Activated T-helper 9 cell treated with anti-CD3 and anti-CD28 coated beads, Interleukin-2, amount 50 U/mL, for 16 hours (primary cell): Measurements from ENCODE around the gene GLCCI1.
"Not testable (repeated sequence)": the region's sequence is repeated elsewhere in the genome, so short reads cannot be mapped to it uniquely, and the experiment has no call there.

Experiments
- DNase-seq: peaks from one replicate; pipeline ENCODE4 v3.0.0-alpha.2; 2020; ENCODE audit warnings: low read depth

Gene GLCCI1

DNA sequence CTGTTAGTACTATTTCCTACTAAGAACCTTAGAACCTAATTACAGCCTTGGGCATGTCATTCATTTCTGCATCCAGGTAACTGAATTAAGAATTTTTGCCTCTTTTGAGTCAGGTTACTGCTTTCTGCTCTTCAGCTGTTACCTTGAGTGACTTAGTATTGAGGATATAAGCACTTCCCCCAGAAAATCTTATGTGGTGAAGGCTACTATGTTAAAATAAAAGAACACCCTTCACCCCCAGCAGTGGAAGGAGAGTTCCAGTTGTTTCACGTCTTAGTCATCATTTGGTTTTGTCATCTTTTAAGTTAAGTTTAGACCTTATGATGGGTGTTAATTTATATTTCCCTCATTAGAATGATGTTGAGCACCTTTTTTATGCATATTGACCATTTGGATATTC lies 82.8 kb downstream of the GLCCI1 start:
- no peak for DNase-seq

DNA sequence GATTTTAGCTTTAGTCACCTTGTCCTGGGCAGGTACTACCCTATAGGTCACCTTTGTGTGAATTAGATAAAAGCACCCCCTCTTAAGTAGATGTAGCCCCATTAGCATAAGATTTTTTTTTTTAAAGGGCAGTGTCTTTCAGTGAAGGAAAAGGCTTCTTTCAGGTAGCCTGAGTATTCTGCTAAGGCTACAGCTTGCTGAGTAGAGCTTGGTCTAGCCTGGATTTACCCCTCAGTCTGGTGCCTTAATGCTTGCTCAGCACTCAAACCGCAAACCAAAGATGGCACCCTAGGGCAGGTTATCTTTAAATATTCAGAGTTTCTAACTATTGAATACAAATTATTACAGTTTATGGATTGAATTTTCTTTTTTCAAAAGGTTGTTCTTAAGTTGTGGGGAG lies 83.4 kb downstream of the GLCCI1 start:
- DNase-seq: no peak

DNA sequence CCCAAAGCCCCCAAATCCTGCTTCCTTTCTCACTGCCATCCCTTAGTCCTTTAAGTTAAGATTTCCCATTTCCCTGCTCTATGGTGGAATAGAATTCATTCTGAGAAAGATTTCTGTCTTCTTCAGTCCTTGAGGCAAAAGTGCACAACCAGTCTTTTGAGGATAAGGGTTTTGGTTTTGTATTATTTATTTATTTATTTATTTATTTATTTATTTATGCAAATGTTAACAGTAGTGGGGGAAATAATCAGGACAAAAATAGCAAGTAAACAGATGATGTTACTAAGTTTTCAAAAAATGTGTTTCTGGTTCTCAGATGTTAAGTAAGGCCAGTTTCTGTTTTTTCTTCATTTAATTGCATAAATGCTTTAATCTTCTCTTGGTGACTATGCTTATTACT lies 84.2 kb downstream of the GLCCI1 start:
- no peak for DNase-seq

DNA sequence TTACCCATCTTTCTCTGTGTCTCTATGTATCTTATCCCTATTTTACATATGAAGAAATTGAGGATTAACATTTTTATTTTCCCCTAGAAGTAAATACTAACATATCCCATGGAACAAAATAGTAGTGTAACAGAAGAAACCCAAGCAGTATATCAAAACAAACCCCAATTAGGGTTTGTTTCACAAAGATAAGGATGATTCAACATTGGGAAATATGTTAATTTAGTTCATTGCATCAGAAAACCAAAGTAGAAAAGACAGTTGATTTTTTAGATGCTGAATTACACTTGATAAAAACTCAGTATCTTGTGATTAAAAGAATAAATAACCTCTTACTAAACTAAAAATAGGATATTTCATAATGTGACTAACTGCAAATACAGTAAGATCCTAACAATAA lies 87.8 kb downstream of the GLCCI1 start:
- DNase-seq: no peak

DNA sequence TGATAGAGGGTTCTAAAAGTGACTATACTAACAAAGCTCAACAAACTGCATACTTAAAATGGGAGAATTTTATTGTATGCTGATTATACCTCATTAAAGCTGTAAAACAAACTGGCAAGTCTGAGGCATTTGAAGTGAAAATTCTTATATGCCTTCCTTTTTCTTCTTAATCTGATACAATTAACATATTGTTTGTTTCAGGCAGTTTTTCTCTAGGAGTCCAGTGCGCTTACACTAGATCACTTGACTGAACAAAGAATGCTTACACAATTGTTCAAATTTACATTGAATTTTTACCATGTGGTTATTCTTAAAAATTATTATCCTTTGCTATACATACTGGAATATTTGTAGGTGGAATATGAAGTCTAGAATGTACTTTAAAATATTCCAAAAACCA lies 89.0 kb downstream of the GLCCI1 start:
- DNase-seq: no peak

DNA sequence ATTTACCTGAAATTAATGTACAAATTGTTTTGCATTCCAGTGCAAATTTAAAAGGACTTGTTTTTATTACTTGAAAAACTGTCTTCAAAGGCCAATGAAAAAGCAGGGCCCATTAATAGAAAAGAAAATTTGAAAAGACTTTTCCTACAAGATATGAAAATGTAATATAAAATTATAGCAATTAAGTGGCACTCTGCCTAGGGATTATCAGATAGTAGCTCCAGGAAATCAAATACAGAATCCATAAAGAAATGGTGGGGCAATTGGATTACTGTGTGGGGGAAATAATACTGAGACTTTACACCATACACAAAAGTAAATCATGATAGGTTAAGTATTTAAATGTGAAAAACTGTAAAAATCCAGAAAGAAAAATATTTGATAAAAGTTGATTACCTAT lies 89.7 kb downstream of the GLCCI1 start:
- DNase-seq: no peak

DNA sequence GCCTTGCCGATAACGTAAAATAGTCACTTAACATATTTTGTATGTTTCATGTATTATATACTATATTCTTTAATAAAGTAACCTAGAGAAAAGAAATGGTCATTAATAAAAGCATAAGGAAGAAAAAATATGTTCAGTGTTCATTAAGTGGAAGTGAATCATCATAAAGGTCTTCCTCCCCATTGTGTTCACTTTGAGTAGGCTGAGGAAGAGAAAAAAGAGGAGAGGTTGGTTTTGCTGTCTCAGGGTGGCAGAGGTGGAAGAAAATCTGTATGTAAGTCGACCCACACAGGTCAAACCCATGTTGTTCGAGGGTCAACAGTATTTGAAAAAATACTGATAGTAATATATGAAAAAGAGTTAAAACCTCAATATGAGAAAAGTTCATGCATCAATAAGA lies 90.3 kb downstream of the GLCCI1 start:
- DNase-seq: no peak

DNA sequence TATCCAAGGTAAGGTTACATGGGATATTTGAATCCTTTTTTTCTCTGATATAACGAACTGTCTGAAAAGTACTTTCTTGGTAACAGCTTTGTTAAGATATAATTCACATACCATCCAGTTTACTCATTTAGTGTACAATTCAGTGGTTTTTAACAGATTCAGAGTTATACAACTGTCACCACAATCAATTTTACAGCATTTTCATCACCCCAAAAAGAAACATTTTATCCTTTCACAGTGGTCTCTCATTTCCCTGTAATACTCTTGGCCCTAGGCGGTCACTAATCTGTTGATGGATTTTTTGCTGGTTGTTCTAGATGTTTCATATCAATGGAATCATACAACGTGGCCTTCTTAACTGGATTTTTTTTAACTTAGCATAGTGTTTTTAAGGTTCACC lies 91.6 kb downstream of the GLCCI1 start:
- no peak for DNase-seq

DNA sequence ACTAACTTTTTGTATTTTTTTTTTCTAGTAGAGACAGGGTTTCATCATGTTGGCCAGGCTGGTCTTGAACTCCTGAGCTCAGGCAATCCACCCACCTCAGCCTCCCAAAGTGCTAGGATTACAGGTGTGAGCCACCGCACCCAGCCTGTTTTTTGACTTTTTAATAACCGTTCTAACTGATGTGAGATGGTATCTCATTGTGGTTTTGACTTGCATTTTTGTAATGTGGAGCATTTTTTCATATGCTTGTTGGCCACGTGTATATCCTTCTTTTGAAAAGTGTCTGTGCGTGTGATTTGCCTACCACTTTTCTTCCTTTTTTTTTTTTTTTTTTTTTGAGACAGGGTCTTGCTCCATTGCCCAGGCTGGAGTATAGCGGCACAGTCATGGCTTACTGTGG lies 94.7 kb downstream of the GLCCI1 start:
- not testable (repeated sequence) for DNase-seq

DNA sequence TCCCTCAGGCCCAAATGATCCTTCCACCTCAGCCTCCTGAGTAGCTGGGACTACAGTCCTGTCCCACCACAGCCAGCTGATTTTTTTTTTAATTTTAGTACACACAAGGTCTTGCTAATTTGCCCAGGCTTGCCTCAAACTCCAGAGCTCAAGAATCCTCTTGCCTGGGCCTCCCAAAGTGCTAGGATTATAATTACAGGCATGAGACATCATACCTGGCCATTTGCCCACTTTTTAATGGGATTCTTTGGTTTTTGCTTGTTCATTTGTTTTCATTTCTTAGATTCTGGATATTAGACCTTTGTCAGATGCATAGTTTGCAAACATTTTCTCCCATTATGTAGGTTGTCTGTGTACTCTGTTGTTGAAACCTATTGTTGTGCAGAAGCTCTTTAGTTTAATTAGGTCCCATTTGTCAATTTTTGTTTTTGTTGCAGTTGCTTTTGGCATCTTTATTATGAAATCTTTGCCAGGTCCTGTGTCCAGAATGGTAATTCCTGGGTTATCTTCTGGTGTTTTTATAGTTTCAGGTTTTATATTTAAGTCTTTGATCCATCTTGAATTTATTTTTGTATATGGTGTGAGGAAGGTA lies 95.2 kb downstream of the GLCCI1 start:
- no peak for DNase-seq

DNA sequence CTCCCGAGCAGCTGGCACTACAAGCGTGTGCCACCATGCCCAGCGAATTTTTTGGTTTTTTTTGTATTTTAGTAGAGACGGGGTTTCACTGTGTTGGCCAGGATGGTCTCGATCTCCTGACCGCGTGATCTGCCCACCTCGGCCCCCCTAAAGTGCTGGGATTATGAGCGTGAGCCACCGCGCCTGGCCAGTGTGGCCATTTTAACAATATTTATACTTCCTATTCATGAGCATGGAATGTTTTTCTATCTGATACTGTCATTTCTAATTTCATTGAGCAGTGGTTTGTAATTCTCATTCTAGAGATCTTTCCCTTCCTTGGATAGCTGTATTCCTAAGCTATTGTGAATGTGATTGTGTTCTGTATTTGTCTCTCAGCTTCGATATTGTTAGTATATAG lies 96.2 kb downstream of the GLCCI1 start:
- no peak for DNase-seq

DNA sequence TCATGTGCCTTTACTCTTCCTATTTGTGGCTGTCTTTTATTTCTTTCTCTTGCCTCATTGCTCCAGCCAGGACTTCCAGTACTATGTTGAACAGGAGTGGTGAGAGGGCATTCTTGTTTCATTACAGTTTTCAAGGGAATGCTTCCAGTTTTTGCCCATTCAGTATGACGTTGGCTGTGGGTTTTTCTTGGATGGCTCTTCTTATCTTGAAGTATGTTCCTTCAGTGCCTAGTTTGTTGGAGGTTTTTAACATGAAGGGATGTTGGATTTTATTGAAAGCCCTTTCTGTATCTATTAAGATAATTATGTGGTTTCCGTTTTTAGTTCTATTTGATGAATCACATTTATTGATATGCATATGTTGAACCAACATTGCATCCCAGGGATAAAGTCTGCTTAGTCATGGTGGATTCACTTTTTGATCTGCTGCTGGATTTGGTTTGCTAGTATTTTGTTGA lies 96.8 kb downstream of the GLCCI1 start:
- no peak for DNase-seq

DNA sequence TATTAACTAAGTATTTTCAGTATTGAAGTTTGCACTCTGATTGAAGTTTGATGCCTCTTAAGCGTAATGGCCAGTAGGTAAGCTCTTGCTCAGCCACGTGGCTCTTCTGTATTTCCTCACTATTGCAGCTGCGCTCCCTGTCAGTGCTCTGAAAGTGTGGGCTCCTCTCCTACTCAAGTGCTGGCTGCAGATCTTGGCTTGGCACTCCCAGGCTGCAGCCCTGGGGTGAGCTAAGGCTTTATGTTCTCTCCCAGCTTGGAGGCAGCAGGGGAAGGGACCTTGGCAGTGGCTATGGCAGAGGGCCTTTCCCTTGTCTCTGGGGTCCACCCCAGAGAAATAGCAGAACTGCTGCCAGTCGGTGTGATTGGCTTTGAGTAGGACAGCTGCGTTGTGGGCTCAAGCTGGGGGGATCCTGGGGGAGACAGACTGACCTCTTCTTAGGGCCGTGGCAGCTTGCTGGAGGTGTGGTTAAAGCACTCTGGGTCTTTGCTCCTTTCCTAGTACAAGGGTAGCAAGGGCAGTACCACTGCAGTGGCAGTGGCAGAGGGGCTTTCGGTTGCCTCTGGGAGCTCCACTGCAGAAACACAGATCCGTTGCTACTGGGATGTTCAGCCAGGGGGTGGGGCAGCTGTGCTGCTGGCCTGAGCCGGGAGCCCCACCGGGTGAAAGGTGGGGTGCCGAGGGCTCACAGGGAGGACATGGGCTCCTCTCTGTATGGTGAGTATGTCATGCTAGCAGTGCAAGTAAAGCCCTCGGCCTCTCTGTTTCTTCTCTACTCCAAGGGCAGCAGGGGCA lies 100.5 kb downstream of the GLCCI1 start:
- DNase-seq: no peak

DNA sequence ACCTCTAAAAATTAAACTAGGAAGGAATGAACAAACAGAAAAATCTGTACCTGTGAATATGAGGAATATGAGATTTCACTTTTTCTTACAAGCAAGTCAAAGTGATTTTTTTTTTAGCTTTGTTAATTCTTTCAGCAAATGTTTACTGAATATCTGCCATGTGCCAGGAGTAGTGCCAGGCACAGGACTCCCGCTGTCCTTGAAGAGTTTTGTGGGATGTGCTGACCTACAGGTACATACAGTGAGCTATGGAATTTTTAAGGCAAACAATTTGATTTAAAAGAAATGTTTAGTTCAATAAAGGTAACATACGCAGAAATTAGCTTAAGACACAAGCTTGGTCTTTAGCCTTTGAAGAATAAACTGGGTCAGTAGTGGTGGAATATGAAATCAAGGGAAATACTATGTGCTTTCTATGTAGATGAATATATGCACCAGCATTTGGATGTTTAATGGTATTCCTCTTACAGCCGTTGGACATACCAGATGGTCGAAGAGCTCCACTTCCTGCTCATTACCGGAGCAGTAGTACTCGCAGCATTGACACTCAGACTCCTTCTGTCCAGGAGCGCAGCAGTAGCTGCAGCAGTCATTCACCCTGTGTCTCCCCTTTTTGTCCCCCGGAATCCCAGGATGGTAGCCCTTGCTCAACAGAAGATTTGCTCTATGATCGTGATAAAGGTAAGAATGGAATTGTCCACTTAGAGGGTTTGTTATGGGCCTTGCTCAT lies 102.0 kb downstream of the GLCCI1 start:
- no peak for DNase-seq

DNA sequence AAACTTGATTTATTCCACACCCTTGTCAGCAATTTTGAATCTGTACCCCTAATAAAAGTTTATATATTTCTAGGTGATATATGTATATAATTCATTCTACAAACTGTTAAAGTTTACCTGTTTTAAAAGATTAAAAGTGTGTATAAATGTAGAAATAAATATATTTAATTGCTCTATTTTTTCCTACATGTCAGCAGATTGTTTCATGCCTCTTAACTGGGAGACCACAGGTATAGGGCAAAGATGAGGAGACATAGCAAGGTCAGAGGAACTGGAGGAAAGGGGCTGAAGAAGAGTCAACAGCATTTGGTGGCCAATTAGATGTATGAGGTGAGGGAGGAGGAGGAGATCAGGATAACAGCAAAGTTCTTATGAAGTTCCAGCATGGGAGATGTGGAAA lies 109.8 kb downstream of the GLCCI1 start:
- DNase-seq: no peak

DNA sequence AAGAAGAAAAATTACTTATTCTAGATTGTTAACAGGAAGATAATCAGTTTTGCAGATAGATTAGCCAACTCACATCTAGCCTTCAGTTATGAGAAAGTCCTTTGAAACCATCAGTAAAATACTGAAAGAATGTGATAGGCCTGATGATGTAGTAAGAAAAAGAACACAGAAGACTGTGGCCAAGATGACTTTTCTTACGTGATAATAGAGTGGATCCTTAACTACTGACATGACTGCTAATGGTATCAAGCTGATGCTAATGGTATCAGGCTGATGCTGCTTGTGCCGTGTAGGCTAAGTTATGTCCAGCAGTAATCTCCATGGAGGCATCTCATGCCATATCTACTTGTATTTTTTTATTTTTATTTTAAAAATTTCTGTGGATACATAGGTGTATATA lies 114.2 kb downstream of the GLCCI1 start:
- no peak for DNase-seq

DNA sequence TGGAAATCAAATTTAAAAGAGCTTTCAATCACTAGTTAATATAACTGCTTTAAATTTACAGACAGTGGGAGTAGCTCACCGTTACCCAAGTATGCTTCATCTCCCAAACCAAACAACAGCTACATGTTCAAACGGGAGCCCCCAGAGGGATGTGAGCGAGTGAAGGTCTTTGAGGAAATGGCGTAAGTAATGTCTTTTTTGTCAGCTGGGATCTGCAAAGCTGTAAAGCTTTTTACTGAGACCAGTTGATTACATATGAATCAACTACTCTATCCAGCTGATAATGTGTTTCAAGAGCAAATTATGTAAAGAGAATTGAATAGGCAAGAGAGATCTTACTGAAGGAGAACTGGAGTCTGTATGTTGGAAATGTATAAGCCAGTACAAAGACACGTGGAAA lies 116.2 kb downstream of the GLCCI1 start:
- DNase-seq: no peak

DNA sequence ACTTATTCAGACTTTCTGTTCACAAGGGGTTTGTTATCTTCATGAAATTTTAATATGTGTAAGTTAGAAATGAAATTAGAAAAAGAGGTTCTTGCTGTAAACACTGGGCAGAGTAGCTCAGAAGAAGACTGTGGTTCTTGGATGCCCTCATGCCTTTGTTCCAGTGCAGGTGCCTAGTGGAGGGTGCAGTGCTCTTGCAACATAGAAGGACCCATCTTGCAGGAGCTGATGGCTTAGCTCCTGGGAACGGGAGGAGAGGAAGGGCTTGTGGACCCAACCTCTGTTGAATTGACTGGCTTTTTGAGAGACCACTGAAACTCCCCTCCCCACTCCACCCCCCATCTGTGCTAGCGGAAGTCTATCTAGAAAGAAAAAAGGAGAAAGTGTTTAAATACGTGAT lies 116.8 kb downstream of the GLCCI1 start:
- no peak for DNase-seq

DNA sequence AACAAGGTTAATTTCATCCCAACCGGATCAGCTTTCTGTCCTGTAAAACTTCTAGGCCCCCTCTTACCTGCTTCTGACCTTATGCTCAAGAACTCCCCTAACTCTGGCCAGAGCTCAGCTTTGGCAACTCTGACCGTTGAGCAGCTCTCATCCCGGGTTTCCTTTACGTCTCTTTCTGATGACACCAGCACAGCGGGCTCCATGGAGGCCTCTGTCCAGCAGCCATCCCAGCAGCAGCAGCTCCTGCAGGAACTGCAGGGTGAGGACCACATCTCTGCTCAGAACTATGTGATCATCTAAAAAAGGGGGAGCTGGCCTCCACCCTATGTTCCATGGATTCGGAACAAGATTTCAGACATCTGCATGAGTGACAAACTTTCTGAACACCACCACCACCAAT lies 117.6 kb downstream of the GLCCI1 start:
- no peak for DNase-seq

DNA sequence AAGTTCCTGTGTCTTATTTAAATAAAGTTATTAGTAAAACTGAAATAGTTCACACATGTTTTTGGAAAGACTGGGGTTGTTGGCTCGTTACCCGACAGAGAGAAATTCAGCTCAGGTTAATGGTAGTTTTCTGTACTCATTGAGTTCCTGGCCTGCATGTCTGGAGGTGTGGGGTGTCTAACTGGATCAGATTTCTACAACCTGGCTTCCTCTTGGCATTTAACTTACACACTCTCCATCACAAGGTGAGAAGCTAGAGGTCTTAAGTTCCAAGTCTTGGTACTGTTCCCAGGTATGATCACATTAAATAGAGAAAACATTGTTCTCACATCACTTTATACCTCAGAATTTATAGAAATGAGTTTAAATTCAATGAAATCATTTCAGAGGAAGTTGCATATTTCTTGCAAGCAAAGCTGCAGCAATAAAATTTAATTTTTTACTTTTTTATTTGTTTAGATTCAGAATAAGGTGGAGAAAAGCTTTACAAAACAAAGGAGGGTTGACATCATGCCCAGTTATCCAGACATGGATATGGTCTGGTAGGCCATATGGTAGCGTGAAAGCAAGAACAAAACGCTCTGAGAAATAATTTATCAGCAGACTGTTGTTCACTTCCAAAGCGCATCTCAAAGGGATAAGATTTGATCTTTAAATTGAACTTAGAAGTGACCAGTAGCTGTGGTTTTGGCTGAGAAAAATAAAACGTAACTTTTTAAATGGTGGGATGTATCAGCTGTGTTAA lies 120.6 kb downstream of the GLCCI1 start:
- DNase-seq: no peak

DNA sequence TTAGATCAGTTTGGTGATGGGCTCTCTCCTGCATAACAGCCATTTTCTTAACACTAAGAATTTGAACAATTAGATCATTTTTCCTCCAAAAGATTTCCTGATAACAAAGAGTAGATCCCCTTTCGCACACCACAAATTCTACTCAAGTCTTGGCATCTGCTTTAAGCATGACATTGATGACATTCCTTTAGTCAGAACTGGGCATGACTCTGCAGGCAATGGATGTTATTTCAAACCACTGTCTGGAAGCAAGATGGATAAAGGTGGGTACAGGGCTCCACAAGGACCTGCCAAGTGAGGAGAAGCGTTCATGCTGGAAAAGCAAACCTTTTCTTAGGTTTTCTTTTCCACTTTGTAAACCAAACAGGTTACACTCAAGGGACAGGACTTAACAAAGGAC lies 123.5 kb downstream of the GLCCI1 start:
- no peak for DNase-seq
